ENCODE results near the gene KLK8. TPM values are rescaled to one million over a fixed set of nuclear protein-coding genes. Genes with fewer than 3 reads are reported as not detected.

KLK8 gene
- total and polyA plus RNA-seq, 2 of the 13 experiments (the other 11 are each of a cell fraction or from before 2014, with no cell fraction given), result not detected

GRCh38 chr19:51007488-51007887 is 6.1 kb upstream of the KLK8 start:
- CTCF ChIA-PET (ENCODE audit: low intra/inter-chr PET ratio, low total read pairs), result no interaction called here
- in situ Hi-C loops (cut with HindIII; ENCODE audit: extremely low pct_ligation_motif_present, low pct_unique_long_range_greater_than_20kb) (no loop called here), intact Hi-C loops (cut with micrococcal nuclease; ENCODE audit: unreplicated experiment) (no loop called here)
- no peaks in the 10 kb centered on the region for H3K79me2 ChIP-seq (ENCODE audit: insufficient read depth, low read length)
- H3K9ac ChIP-seq (ENCODE audit: insufficient read depth, low read depth, low read length), result no peak overlapping the region
- whole genome bisulfite sequencing (ENCODE audit: low lambda C conversion rate), result 37% methylated on average over 3 of the region's 3 CpGs
- no peak overlapping the region for H2AFZ ChIP-seq (ENCODE audit: low read length)
- no peak overlapping the region for H3K27ac ChIP-seq (ENCODE audit: extremely low read length, insufficient read depth, low read length)
- no peaks in the 10 kb centered on the region for H4K20me1 ChIP-seq (ENCODE audit: insufficient read depth, low read length)
- H3K27me3 ChIP-seq (ENCODE audit: control insufficient read depth in 1 of 2, insufficient read depth in 2 of 2, low read length in 2 of 2), result peaks cover 1 to 7% of the 10 kb centered on the region in 2 experiments; a peak in 2 of 5 replicates
- no peaks in the 10 kb centered on the region for H3K36me3 ChIP-seq (replicated peaks in 1 of 2; ENCODE audit: control insufficient read depth in 1 of 2, insufficient read depth in 2 of 2, low read length in 2 of 2)
- ATAC-seq (no peak), FAIRE-seq (no peak), DNase-seq (ENCODE audit: low spot score) (no peak)
- POLR2A ChIA-PET, result no interaction called here
- H3K4me3 ChIP-seq (replicated peaks in 1 of 3; ENCODE audit: insufficient read depth in 1 of 3, low read depth in 2 of 3, low read length in 3 of 3), result no peak overlapping the region
- no peak overlapping the region for H3K4me2 ChIP-seq (ENCODE audit: low read depth, low read length)
- no TSS peak for BruUV-seq (replicated peaks)
- TF ChIP-seq HES4 (CRISPR knock-in tag; IDR thresholded peaks at IDR 0.05; ENCODE audit: borderline replicate concordance) (no peak), NR2C2 (CRISPR knock-in tag; IDR thresholded peaks at IDR 0.05; ENCODE audit: borderline replicate concordance) (no peak), REL (CRISPR knock-in tag; conservative IDR thresholded peaks at IDR 0.05) (no peak), PCBP2 (optimal IDR thresholded peaks at IDR 0.05; ENCODE audit: low read depth, low read length, poor library complexity, severe bottlenecking) (no peak), ZNF616 (CRISPR knock-in tag; IDR thresholded peaks at IDR 0.05; ENCODE audit: low read depth) (no peak), SNRNP70 (IDR thresholded peaks at IDR 0.05; ENCODE audit: low read depth, low read length) (no peak), ZNF7 (CRISPR knock-in tag; IDR thresholded peaks at IDR 0.05) (no peak), RXRA (CRISPR knock-in tag; IDR thresholded peaks at IDR 0.05) (no peak), MIXL1 (CRISPR knock-in tag; IDR thresholded peaks at IDR 0.05) (no peak), ZNF773 (CRISPR knock-in tag; IDR thresholded peaks at IDR 0.05; ENCODE audit: borderline replicate concordance) (no peak), ZNF180 (CRISPR knock-in tag; IDR thresholded peaks at IDR 0.05; ENCODE audit: borderline replicate concordance, low read depth) (no peak), ZC3H4 (CRISPR knock-in tag; IDR thresholded peaks at IDR 0.05; ENCODE audit: borderline replicate concordance) (no peak), MAF1 (CRISPR knock-in tag; IDR thresholded peaks at IDR 0.05; ENCODE audit: borderline replicate concordance) (no peak)
- no peaks in the 10 kb centered on the region for H3K9me3 ChIP-seq (ENCODE audit: low read length)
- H3K4me1 ChIP-seq (ENCODE audit: insufficient read depth, low read length), result no peaks in the 10 kb centered on the region

All from HepG2 (cell line).